ENCODE data around the gene UBL7.

DNA sequence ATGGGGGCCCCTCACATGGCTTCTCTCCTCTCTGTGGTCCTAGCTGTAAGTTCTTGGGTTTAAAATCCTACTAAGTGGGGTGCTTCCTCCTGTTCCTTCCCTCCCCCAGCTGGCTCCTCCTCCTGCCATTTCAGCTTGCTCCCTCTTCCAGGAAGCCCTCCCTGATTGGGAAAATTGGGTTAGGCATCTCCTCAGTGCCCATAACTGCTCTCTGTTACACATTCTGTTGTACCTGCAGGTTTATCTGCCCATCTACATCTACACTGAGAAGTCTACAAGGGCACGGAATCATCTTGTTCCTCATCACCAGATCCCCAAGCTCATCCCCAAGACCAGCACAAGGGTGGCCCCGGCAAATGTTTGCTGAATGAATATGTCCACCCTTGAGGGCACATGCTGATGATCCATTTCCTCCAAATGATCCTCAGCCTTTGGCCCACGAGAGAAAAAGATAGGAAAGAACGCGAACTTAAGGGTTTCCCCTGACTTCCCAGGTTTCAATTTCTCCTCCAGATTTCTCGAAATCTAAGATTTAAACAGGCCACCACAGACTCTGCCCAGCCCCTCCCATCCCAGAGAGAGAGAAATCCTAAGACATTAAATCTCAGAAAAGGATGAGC, 31.1 kb downstream of the UBL7 start:
- TF ChIP-seq EZH2phosphoT487 (conservative IDR thresholded peaks at IDR 0.05; ENCODE audit: low read length) = no peak
- TF ChIP-seq, protein P1, sequence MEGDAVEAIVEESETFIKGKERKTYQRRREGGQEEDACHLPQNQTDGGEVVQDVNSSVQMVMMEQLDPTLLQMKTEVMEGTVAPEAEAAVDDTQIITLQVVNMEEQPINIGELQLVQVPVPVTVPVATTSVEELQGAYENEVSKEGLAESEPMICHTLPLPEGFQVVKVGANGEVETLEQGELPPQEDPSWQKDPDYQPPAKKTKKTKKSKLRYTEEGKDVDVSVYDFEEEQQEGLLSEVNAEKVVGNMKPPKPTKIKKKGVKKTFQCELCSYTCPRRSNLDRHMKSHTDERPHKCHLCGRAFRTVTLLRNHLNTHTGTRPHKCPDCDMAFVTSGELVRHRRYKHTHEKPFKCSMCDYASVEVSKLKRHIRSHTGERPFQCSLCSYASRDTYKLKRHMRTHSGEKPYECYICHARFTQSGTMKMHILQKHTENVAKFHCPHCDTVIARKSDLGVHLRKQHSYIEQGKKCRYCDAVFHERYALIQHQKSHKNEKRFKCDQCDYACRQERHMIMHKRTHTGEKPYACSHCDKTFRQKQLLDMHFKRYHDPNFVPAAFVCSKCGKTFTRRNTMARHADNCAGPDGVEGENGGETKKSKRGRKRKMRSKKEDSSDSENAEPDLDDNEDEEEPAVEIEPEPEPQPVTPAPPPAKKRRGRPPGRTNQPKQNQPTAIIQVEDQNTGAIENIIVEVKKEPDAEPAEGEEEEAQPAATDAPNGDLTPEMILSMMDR (IDR thresholded peaks at IDR 0.05; ENCODE audit: insufficient read depth, low read length, poor library complexity, severe bottlenecking) = no peak
